Adrenal gland (tissue), 5 donors: ENCODE data around the gene MAN2A2.
A peak's percentile ranks its signal among the peaks of the same experiment; 100 is the strongest.

Experiments
- POLR2A ChIP-seq, 2 donors: fragments of 450-650 bp; IDR thresholded peaks; one replicate each; pipeline ENCODE4 v1.6.1; 2017; ENCODE audit warnings: antibody characterized with exemption in 2 of 2, mild to moderate bottlenecking in 2 of 2, moderate library complexity in 1 of 2
- TF ChIP-seq, protein P1 (sequence below), 6 experiments: fragments of 450-650 bp in 4 of 6; fragments of 200-600 bp in 2 of 6; sonication (generic) in 1 of 6; IDR thresholded peaks; 1 replicate in 5 of 6; 2 replicates in 1 of 6; pipeline versions ENCODE4 v1.5.1 to v1.8.0; 2016 to 2021; ENCODE audit warnings: antibody characterized with exemption in 6 of 6, mild to moderate bottlenecking in 2 of 6, moderate library complexity in 1 of 6
- donor health status: DM: no; HTN: no; CAD: no.

- TF ChIP-seq, protein P1, sequence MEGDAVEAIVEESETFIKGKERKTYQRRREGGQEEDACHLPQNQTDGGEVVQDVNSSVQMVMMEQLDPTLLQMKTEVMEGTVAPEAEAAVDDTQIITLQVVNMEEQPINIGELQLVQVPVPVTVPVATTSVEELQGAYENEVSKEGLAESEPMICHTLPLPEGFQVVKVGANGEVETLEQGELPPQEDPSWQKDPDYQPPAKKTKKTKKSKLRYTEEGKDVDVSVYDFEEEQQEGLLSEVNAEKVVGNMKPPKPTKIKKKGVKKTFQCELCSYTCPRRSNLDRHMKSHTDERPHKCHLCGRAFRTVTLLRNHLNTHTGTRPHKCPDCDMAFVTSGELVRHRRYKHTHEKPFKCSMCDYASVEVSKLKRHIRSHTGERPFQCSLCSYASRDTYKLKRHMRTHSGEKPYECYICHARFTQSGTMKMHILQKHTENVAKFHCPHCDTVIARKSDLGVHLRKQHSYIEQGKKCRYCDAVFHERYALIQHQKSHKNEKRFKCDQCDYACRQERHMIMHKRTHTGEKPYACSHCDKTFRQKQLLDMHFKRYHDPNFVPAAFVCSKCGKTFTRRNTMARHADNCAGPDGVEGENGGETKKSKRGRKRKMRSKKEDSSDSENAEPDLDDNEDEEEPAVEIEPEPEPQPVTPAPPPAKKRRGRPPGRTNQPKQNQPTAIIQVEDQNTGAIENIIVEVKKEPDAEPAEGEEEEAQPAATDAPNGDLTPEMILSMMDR (IDR thresholded peaks at IDR 0.05), result peak in 2 of 6 experiments; percentile 7 to 17
- TF ChIP-seq POLR2A (IDR thresholded peaks at IDR 0.05), result no peak
These were observed 16.8 kb upstream of the MAN2A2 start for GRCh38 chr15:90886291-90886614.
